ENCODE results near the gene NFKBIB.

- TF ChIP-seq CTCF (conservative IDR thresholded peaks at IDR 0.05 in 1 of 2, IDR thresholded peaks at IDR 0.05 in 1 of 2; ENCODE audit: extremely low read depth in 1 of 2, insufficient read depth in 1 of 2, low read depth in 1 of 2, low read length in 2 of 2) (no peak), EZH2 (IDR thresholded peaks at IDR 0.05; ENCODE audit: borderline replicate concordance, low read length) (no peak)
Observed at GRCh38 chr19:38928391-38929001, 28.7 kb downstream of the NFKBIB start.
